HG03196 (cell line): ENCODE measurements around the gene SFT2D3.

Experiments used
- ATAC-seq: cut with Tn5 transposase; IDR thresholded peaks from one replicate; pipeline ENCODE4 v1.9.1; 2021; ENCODE audit not compliant: unreplicated experiment

Gene SFT2D3

GRCh38 chr2:127681288-127681804 is 20.0 kb upstream of the SFT2D3 start:
- no peak for ATAC-seq

GRCh38 chr2:127681976-127682857 is 19.1 kb upstream of the SFT2D3 start:
- no peak for ATAC-seq

- ATAC-seq: no peak
Measured at GRCh38 chr2:127683056-127683455, 18.2 kb upstream of the SFT2D3 start.

GRCh38 chr2:127683757-127684156 is 17.5 kb upstream of the SFT2D3 start:
- no peak for ATAC-seq

GRCh38 chr2:127685410-127686080 is 15.8 kb upstream of the SFT2D3 start:
- no peak for ATAC-seq

GRCh38 chr2:127688405-127688804 is 12.9 kb upstream of the SFT2D3 start:
- no peak for ATAC-seq

GRCh38 chr2:127690696-127691095 is 10.6 kb upstream of the SFT2D3 start:
- no peak for ATAC-seq

GRCh38 chr2:127694986-127695385 is 6.3 kb upstream of the SFT2D3 start:
- no peak for ATAC-seq

GRCh38 chr2:127695491-127696472 is 5.5 kb upstream of the SFT2D3 start:
- no peak for ATAC-seq

GRCh38 chr2:127697482-127698180 is 3.7 kb upstream of the SFT2D3 start:
- ATAC-seq: no peak

- ATAC-seq: no peak
Measured at GRCh38 chr2:127698553-127699355, 2.5 kb upstream of the SFT2D3 start.

- ATAC-seq: peak; percentile 62
Measured at GRCh38 chr2:127700527-127701192, 637 bp upstream of the SFT2D3 start.

GRCh38 chr2:127701651-127702394 is 526 bp downstream of the SFT2D3 start:
- ATAC-seq: peak; percentile 54

- ATAC-seq: no peak
Measured at GRCh38 chr2:127702395-127703009, 1.2 kb downstream of the SFT2D3 start.

- ATAC-seq: no peak
Measured at GRCh38 chr2:127703282-127703681, 2.0 kb downstream of the SFT2D3 start.

- ATAC-seq: no peak
Measured at GRCh38 chr2:127704641-127705390, 3.5 kb downstream of the SFT2D3 start.
